Fibroblast of villous mesenchyme (primary cell): Measurements from ENCODE around the gene TRPT1. TPM values are rescaled to one million over a fixed set of nuclear protein-coding genes. Genes with fewer than 3 reads are reported as not detected.

ENCODE experiments used
- DNase-seq: peaks from one replicate; pipeline ENCODE4 v3.0.0-alpha.2; 2010; ENCODE audit warnings: low read depth
- H3K4me3 ChIP-seq: 2 replicates; pipeline ENCODE4 v1.5.1; 2011; ENCODE audit warnings: low read depth, mild to moderate bottlenecking, low read length
- CTCF ChIP-seq: IDR thresholded peaks from 2 replicates; pipeline ENCODE4 v1.5.1; 2012; ENCODE audit warnings: low read depth, mild to moderate bottlenecking, low read length; ENCODE audit not compliant: insufficient read depth
- total RNA-seq: library from RNA; depleted of rRNA; stranded (reverse); fragments of >200 nt; gene quantifications from 2 replicates; pipeline ENCODE4 v1.2.3, GENCODE V29; 2012

Gene TRPT1
- total RNA-seq, 1 donor = 32.4 TPM

- no peak for TF ChIP-seq CTCF
- H3K4me3 ChIP-seq = no peak overlapping the region
- DNase-seq = no peak
Observed at GRCh38 chr11:64222651-64223000, 3.4 kb downstream of the TRPT1 start.

GRCh38 chr11:64220798-64221197, 5.2 kb downstream of the TRPT1 start:
- DNase-seq = no peak

DNA sequence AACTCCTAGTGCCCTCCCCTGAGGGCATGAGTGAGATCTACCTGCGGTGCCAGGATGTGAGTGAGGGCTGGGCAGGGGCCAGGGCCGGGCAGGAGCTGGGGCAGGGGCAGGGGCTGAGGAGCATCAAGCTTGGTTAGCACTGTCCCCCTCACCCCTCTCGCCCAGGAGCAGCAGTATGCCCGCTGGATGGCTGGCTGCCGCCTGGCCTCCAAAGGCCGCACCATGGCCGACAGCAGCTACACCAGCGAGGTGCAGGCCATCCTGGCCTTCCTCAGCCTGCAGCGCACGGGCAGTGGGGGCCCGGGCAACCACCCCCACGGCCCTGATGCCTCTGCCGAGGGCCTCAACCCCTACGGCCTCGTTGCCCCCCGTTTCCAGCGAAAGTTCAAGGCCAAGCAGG, 5.7 kb downstream of the TRPT1 start:
- H3K4me3 ChIP-seq = no peak overlapping the region
- no peak for DNase-seq
- no peak for TF ChIP-seq CTCF

More at GRCh38 chr11:64220798-64221197, 5.2 kb downstream of the TRPT1 start:
- H3K4me3 ChIP-seq = no peak overlapping the region
- TF ChIP-seq CTCF = no peak

DNA sequence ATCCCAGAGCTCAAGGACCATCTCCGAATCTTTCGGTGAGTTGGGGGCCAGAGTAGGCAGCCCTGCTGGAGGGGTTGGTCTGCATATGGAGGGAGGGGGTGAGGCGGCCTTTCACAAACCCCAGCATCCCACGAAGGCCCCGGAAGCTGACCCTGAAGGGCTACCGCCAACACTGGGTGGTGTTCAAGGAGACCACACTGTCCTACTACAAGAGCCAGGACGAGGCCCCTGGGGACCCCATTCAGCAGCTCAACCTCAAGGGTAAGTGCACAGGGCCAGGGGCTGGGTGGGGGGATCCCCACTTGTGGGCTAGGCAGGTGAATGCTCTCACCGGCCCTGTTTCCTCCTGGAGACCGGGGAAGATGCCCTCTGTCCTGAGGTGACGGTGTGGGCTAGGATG, 6.2 kb downstream of the TRPT1 start:
- TF ChIP-seq CTCF = no peak
- DNase-seq = no peak
- H3K4me3 ChIP-seq = no peak overlapping the region

- H3K4me3 ChIP-seq = no peak overlapping the region
- TF ChIP-seq CTCF = no peak
- DNase-seq = no peak
Observed at GRCh38 chr11:64219354-64219684, 6.7 kb downstream of the TRPT1 start.

DNA sequence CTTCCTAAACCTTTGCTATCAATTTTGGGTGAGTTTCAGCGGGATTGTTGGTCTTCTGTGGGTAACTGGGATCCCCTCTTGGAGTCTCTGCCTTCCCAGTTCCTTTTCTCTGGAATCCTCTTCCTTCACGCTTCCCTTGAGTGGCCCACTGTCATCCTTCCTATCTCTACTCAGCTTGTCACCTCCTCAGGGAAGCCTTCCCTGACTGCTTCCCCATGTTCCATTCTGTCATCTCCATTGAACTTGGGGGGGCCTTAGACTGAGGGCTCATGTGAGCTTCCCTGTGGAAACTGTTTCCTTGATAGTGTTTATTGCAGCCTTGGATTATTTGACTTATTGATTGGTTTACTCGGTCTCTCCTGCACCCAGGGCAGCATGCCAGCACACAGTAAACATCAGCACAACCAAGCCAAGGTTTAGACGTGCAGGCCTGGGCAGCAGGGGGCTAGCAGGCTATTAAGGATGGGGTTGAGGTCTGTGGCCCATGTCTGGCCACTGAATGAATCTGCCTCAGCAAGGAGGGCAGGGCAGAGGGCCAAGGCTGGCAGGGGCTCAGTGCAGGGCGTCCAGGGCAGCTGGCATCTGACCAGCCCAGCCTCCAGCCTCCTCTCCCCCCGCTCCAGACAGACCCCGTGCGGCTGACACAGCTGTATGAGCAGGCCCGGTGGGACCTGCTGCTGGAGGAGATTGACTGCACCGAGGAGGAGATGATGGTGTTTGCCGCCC, 7.2 kb downstream of the TRPT1 start:
- no peak for TF ChIP-seq CTCF
- no peak overlapping the region for H3K4me3 ChIP-seq
- DNase-seq = no peak

DNA sequence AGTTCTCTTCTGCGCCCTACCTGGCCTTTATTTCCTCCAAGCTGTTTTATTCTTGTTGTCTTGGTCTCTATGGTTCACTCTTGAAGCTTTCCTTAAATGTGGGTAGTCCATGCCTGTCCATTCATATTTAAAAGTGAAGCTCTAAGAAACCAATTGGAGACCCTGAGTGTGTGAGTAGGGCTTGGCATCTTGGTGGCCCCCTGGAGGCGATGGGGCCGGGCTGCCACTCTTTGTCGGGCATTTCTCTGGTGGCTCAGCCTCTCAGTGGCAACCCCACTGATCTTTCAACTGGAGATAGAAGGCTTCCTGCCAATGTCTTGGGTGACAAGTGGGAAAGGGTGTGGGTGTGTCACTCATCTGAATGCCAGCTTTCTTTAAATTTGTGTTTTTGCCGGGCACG, 9.1 kb downstream of the TRPT1 start:
- no peak overlapping the region for H3K4me3 ChIP-seq
- DNase-seq = no peak
- TF ChIP-seq CTCF = no peak
